Central memory CD8-positive, alpha-beta T cell (primary cell): ENCODE results near the gene STK32C.

ENCODE experiments used
- ATAC-seq: fragments of 150-1000 bp; cut with Tn5 transposase; replicated peaks from 2 replicates; pipeline ENCODE4 v1.10.0; 2022; ENCODE audit warnings: mild to moderate bottlenecking, moderate FRiP score, moderate number of reproducible peaks; ENCODE audit not compliant: poor library complexity, severe bottlenecking; ENCODE audit errors: extremely low read depth
- DNase-seq, 2 donors: peaks; one replicate each; pipeline ENCODE4 v3.0.0; 2021; ENCODE audit warnings: low spot score in 2 of 2
- H3K27ac Mint-ChIP-seq: one replicate; pipeline ENCODE4 v1.8.0; 2022; ENCODE audit warnings: low read depth, mild to moderate bottlenecking, moderate library complexity, mixed read lengths
- H3K27me3 Mint-ChIP-seq: one replicate; pipeline ENCODE4 v1.8.0; 2022; ENCODE audit warnings: mixed read lengths
- H3K36me3 Mint-ChIP-seq: one replicate; pipeline ENCODE4 v1.8.0; 2022; ENCODE audit warnings: mild to moderate bottlenecking, moderate library complexity, mixed read lengths; ENCODE audit not compliant: insufficient read depth
- H3K4me1 Mint-ChIP-seq: one replicate; pipeline ENCODE4 v1.8.0; 2022; ENCODE audit warnings: mixed read lengths
- H3K4me3 Mint-ChIP-seq: one replicate; pipeline ENCODE4 v1.8.0; 2022; ENCODE audit warnings: mild to moderate bottlenecking, moderate library complexity, mixed read lengths
- H3K9me3 Mint-ChIP-seq: one replicate; pipeline ENCODE4 v1.8.0; 2022; ENCODE audit warnings: mixed read lengths

The STK32C gene

GRCh38 chr10:132202070-132202970 is 105.4 kb downstream of the STK32C start:
- H3K36me3 Mint-ChIP-seq, result no peaks in the 10 kb centered on the region
- no peaks in the 10 kb centered on the region for H3K9me3 Mint-ChIP-seq

DNA sequence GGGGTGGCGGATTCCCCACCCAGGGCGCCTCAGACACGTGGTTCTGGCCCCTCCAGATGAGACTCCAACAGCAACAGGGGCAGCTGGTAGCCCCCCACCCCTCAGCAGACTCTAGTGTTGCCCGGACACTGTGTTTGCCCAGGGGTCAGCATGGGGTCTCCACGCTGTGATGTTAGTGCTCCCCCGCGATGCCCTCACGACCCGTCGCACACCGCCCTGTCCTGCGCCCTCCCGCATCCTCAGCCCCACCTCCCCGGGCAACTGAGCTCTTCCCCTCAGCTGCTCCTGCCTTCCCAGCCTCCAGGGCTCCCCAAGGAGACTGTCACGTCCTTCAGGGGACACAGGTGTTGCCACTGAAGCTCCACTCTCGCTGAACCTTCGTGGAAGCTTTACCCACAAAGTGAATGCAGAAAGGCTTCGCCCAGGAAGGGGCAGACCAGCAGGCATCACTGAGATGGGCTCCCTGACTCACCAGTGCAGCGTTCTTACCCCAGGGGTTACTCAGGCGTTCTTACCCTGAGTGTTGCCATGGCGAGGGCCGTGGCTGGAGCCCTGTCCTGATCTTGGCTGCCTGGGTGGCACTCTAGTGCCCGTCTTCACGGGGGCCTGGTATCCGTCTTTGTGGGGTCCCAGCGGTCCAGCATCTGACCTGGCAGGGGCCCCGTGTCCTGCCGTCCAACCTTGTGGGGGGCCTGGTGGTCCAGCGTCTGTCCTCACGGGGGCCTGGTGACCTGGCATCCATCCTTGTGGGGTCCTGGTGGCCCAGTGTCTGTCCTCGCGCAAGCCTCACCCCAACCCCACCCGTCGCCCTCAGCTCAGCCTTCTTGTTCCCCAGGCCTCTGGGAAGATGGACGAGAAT is 106.4 kb downstream of the STK32C start:
- Mint-ChIP-seq H3K36me3 (no peaks in the 10 kb centered on the region), H3K4me3 (no peak overlapping the region), H3K27ac (no peak overlapping the region), H3K9me3 (no peaks in the 10 kb centered on the region), H3K27me3 (no peaks in the 10 kb centered on the region), H3K4me1 (no peaks in the 10 kb centered on the region)
- ATAC-seq, result no peak
- no peak for DNase-seq

More at GRCh38 chr10:132202070-132202970, 105.4 kb downstream of the STK32C start:
- DNase-seq, result no peak
- no peaks in the 10 kb centered on the region for H3K27me3 Mint-ChIP-seq
- ATAC-seq, result no peak
- no peaks in the 10 kb centered on the region for H3K4me1 Mint-ChIP-seq
- no peak overlapping the region for H3K4me3 Mint-ChIP-seq
- no peak overlapping the region for H3K27ac Mint-ChIP-seq

- no peak for DNase-seq
- H3K4me3 Mint-ChIP-seq, result no peak overlapping the region
- no peaks in the 10 kb centered on the region for H3K4me1 Mint-ChIP-seq
- no peak for ATAC-seq
- no peaks in the 10 kb centered on the region for H3K9me3 Mint-ChIP-seq
- H3K27ac Mint-ChIP-seq, result no peak overlapping the region
- H3K27me3 Mint-ChIP-seq, result no peaks in the 10 kb centered on the region
- no peaks in the 10 kb centered on the region for H3K36me3 Mint-ChIP-seq
Observed at GRCh38 chr10:132200344-132201110, 107.2 kb downstream of the STK32C start.

- Mint-ChIP-seq H3K27me3 (no peaks in the 10 kb centered on the region), H3K27ac (no peak overlapping the region), H3K36me3 (no peaks in the 10 kb centered on the region), H3K9me3 (no peaks in the 10 kb centered on the region), H3K4me3 (no peak overlapping the region), H3K4me1 (no peaks in the 10 kb centered on the region)
- DNase-seq, result no peak
- ATAC-seq, result no peak
Observed at GRCh38 chr10:132199854-132200311, 107.9 kb downstream of the STK32C start.

- no peaks in the 10 kb centered on the region for H3K4me1 Mint-ChIP-seq
- no peaks in the 10 kb centered on the region for H3K36me3 Mint-ChIP-seq
- H3K9me3 Mint-ChIP-seq, result no peaks in the 10 kb centered on the region
- ATAC-seq (no peak), DNase-seq (no peak)
- H3K27ac Mint-ChIP-seq, result no peak overlapping the region
- H3K4me3 Mint-ChIP-seq, result no peak overlapping the region
- H3K27me3 Mint-ChIP-seq, result no peaks in the 10 kb centered on the region
Observed at GRCh38 chr10:132199268-132199853, 108.4 kb downstream of the STK32C start.

GRCh38 chr10:132198381-132199181 is 109.2 kb downstream of the STK32C start:
- Mint-ChIP-seq H3K4me1 (no peaks in the 10 kb centered on the region), H3K9me3 (no peaks in the 10 kb centered on the region), H3K27me3 (no peaks in the 10 kb centered on the region), H3K27ac (no peak overlapping the region), H3K36me3 (no peaks in the 10 kb centered on the region), H3K4me3 (no peak overlapping the region)
- no peak for ATAC-seq
- no peak for DNase-seq

DNA sequence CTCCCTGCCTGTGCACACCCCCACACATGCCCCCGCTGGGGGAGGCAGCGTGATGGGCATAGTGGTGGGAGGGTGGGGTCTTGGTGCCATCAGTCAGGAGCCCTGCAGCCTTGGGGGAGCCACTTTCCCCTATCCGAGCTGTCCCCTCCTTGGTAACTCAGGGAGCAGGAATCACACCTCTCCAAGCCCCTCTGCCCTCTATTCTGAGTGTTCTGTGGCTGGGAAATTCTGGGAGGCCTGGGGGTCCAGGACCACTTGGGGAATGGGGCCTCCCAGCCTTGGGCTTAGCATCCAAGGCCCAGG is 109.7 kb downstream of the STK32C start:
- DNase-seq (no peak), ATAC-seq (no peak)
- no peaks in the 10 kb centered on the region for H3K9me3 Mint-ChIP-seq
- no peaks in the 10 kb centered on the region for H3K27me3 Mint-ChIP-seq
- H3K4me3 Mint-ChIP-seq, result no peak overlapping the region
- no peaks in the 10 kb centered on the region for H3K4me1 Mint-ChIP-seq
- no peak overlapping the region for H3K27ac Mint-ChIP-seq
- H3K36me3 Mint-ChIP-seq, result no peaks in the 10 kb centered on the region

- no peak for ATAC-seq
- Mint-ChIP-seq H3K36me3 (no peaks in the 10 kb centered on the region), H3K27me3 (no peaks in the 10 kb centered on the region), H3K9me3 (no peaks in the 10 kb centered on the region), H3K4me1 (no peaks in the 10 kb centered on the region), H3K4me3 (no peak overlapping the region), H3K27ac (no peak overlapping the region)
- DNase-seq, result no peak
Observed at GRCh38 chr10:132197271-132198067, 110.3 kb downstream of the STK32C start.

- no peak for ATAC-seq
- no peak for DNase-seq
- Mint-ChIP-seq H3K27me3 (no peaks in the 10 kb centered on the region), H3K27ac (no peak overlapping the region), H3K4me3 (no peak overlapping the region), H3K4me1 (no peaks in the 10 kb centered on the region), H3K36me3 (no peaks in the 10 kb centered on the region), H3K9me3 (no peaks in the 10 kb centered on the region)
Observed at GRCh38 chr10:132196178-132197113, 111.3 kb downstream of the STK32C start.

DNA sequence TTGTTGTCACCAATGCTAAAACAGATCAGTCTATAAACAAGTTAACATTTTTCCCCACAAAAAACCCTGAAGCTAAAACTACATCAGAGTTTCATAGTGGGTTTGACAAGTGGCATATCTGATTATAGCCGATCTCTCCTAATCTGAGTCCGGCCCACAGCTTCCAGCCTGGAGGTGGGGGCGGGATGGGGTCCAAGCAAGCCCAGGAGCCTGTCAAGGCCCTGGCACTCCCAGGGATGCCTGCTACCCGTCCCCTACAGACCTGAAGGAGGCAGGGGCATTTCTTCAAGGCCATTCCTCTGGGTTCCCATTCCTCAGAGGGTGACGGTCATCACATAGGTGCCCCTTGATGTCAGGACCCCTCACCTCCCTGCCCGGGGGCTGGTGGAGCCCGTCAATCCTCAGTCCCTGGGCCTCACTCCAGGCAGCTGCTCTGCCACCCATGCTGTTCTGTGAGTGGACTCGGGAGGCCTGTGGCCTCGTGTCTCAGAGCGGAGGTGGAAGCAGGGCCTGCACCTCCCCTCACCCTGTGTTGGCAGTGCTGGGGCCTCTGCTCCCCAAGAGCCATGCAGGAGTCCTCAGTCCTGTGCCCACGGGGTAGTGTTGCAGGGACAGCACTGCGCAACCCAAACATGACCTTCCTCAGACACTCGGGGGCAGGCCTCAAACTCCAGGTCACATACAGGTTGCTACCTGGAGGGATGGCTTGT is 112.2 kb downstream of the STK32C start:
- no peak for ATAC-seq
- Mint-ChIP-seq H3K36me3 (no peaks in the 10 kb centered on the region), H3K9me3 (no peaks in the 10 kb centered on the region), H3K4me3 (no peak overlapping the region), H3K27me3 (no peaks in the 10 kb centered on the region), H3K27ac (no peak overlapping the region), H3K4me1 (no peaks in the 10 kb centered on the region)
- DNase-seq, result no peak
